NOMO-1 (cell line): ENCODE results near the gene UBALD1.

ENCODE experiments used
- DNase-seq, 2 experiments: peaks; one replicate each; lab custom pipeline; 2025; ENCODE audit not compliant: unreplicated experiment in 2 of 2; lab: John Stamatoyannopoulos, UW

Gene UBALD1

GRCh38 chr16:4646773-4647643 lies 32.3 kb upstream of the UBALD1 start:
- no peak for DNase-seq

GRCh38 chr16:4641895-4642294 lies 27.2 kb upstream of the UBALD1 start:
- no peak for DNase-seq

- no peak for DNase-seq
Measured at GRCh38 chr16:4641306-4641687, 26.6 kb upstream of the UBALD1 start.

GRCh38 chr16:4640572-4641305 lies 26.1 kb upstream of the UBALD1 start:
- no peak for DNase-seq

- DNase-seq: no peak
Measured at GRCh38 chr16:4639899-4640509, 25.3 kb upstream of the UBALD1 start.

- DNase-seq: no peak
Measured at GRCh38 chr16:4637501-4638166, 22.9 kb upstream of the UBALD1 start.

- DNase-seq: no peak
Measured at GRCh38 chr16:4636196-4636595, 21.5 kb upstream of the UBALD1 start.

GRCh38 chr16:4634768-4635167 lies 20.1 kb upstream of the UBALD1 start:
- no peak for DNase-seq

- no peak for DNase-seq
Measured at GRCh38 chr16:4633910-4634635, 19.4 kb upstream of the UBALD1 start.

GRCh38 chr16:4631444-4631843 lies 16.8 kb upstream of the UBALD1 start:
- DNase-seq: no peak

GRCh38 chr16:4628283-4628682 lies 13.6 kb upstream of the UBALD1 start:
- no peak for DNase-seq

- DNase-seq: no peak
Measured at GRCh38 chr16:4626396-4626795, 11.7 kb upstream of the UBALD1 start.

GRCh38 chr16:4625560-4626159 lies 11.0 kb upstream of the UBALD1 start:
- peak in 1 of 2 experiments; percentile 64 for DNase-seq

GRCh38 chr16:4624827-4625559 lies 10.3 kb upstream of the UBALD1 start:
- peak; percentile 49 to 64 for DNase-seq

GRCh38 chr16:4624015-4624826 lies 9.5 kb upstream of the UBALD1 start, which contains the start of gene MGRN1:
TSS of gene MGRN1 (plus strand) at chr16:4624826. CDS start at chr16:4624961, 135 bp downstream.
- DNase-seq: peak; percentile 94 to 96

GRCh38 chr16:4623593-4623992 lies 8.9 kb upstream of the UBALD1 start:
- DNase-seq: peak in 1 of 2 experiments; percentile 35

GRCh38 chr16:4618645-4619418 lies 4.1 kb upstream of the UBALD1 start:
- no peak for DNase-seq

- DNase-seq: no peak
Measured at GRCh38 chr16:4617880-4618279, 3.2 kb upstream of the UBALD1 start.
